HEK293 (cell line): Measurements from ENCODE around the gene HLA-DQA1.
"Not testable (repeated sequence)": the region's sequence is repeated elsewhere in the genome, so short reads cannot be mapped to it uniquely, and the experiment has no call there.

Experiments
- SP7 ChIP-seq: fragments of 450-650 bp; formaldehyde crosslinking; IDR thresholded peaks from 2 replicates; pipeline ENCODE4 v1.5.1; 2016; ENCODE audit warnings: missing biosample characterization, missing genetic modification characterization
- ZNF555 ChIP-seq: fragments of 450-650 bp; formaldehyde crosslinking; conservative IDR thresholded peaks from 2 replicates; pipeline ENCODE4 v1.5.1; 2017; ENCODE audit warnings: missing biosample characterization, mild to moderate bottlenecking, missing genetic modification characterization, inconsistent platforms
- TF ChIP-seq, protein P1 (sequence below): fragments of 450-650 bp; formaldehyde crosslinking; IDR thresholded peaks from 2 replicates; pipeline ENCODE4 v1.5.1; 2016; ENCODE audit warnings: missing biosample characterization, missing genetic modification characterization

DNA sequence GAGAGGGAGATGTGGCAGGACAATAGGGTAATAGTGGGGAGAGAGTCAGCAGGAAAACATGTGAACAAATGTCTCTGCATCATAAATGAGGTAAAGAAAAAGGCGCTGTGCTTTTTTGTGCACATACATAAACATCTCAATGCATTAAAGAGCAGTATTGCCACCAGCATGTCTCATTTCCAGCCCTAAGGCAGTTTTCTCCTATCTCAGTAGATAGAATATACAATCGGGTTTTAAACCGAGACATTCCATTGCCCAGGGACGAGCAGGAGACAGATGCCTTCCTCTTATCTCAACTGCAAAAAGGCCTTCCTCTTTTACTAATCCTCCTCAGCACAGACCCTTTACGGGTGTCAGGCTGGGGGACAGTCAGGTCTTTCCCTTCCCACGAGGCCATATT lies 20.1 kb downstream of the HLA-DQA1 start:
- not testable (repeated sequence) for TF ChIP-seq SP7, ZNF555 (tag by site-specific recombination)
- TF ChIP-seq, protein P1, sequence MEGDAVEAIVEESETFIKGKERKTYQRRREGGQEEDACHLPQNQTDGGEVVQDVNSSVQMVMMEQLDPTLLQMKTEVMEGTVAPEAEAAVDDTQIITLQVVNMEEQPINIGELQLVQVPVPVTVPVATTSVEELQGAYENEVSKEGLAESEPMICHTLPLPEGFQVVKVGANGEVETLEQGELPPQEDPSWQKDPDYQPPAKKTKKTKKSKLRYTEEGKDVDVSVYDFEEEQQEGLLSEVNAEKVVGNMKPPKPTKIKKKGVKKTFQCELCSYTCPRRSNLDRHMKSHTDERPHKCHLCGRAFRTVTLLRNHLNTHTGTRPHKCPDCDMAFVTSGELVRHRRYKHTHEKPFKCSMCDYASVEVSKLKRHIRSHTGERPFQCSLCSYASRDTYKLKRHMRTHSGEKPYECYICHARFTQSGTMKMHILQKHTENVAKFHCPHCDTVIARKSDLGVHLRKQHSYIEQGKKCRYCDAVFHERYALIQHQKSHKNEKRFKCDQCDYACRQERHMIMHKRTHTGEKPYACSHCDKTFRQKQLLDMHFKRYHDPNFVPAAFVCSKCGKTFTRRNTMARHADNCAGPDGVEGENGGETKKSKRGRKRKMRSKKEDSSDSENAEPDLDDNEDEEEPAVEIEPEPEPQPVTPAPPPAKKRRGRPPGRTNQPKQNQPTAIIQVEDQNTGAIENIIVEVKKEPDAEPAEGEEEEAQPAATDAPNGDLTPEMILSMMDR (tag by site-specific recombination), result not testable (repeated sequence)
